Mesenchymal stem cell (in vitro differentiated cells and primary cell): ENCODE data around the gene SUSD5.
"Not testable (repeated sequence)": the region's sequence is repeated elsewhere in the genome, so short reads cannot be mapped to it uniquely, and the experiment has no call there.

Experiments used
- DNase-seq: peaks from one replicate; pipeline ENCODE4 v3.0.0-alpha.2; 2013
- H2AFZ ChIP-seq: one replicate; pipeline ENCODE4 v1.6.1; 2013; ENCODE audit warnings: low read depth, mild to moderate bottlenecking, control low read depth, inconsistent platforms, low read length, moderate library complexity
- H2AK5ac ChIP-seq: 2 replicates; pipeline ENCODE4 v1.6.1; 2013; ENCODE audit warnings: low read length, moderate library complexity, mild to moderate bottlenecking, inconsistent platforms; ENCODE audit not compliant: severe bottlenecking
- H2BK120ac ChIP-seq: one replicate; pipeline ENCODE4 v1.6.1; 2013; ENCODE audit warnings: low read depth, mild to moderate bottlenecking, inconsistent platforms, low read length, moderate library complexity
- H2BK12ac ChIP-seq, 2 experiments: one replicate each; pipeline ENCODE4 v1.6.1; 2013; ENCODE audit warnings: inconsistent platforms in 2 of 2, low read length in 2 of 2, mild to moderate bottlenecking in 2 of 2, moderate library complexity in 2 of 2, control low read depth in 1 of 2
- H2BK15ac ChIP-seq: one replicate; pipeline ENCODE4 v1.6.1; 2013; ENCODE audit warnings: mild to moderate bottlenecking, low read depth, inconsistent platforms; ENCODE audit not compliant: poor library complexity, severe bottlenecking
- H2BK5ac ChIP-seq: 2 replicates; pipeline ENCODE4 v1.6.1; 2013; ENCODE audit warnings: low read depth, mild to moderate bottlenecking, low read length, control low read depth, inconsistent platforms; ENCODE audit not compliant: poor library complexity, severe bottlenecking
- H3K14ac ChIP-seq, 2 experiments: one replicate each; pipeline ENCODE4 v1.6.1; 2013; ENCODE audit warnings: inconsistent platforms in 2 of 2, low read length in 2 of 2, control low read depth in 1 of 2, mild to moderate bottlenecking in 1 of 2, moderate library complexity in 1 of 2
- H3K18ac ChIP-seq, 2 experiments: one replicate each; pipeline ENCODE4 v1.6.1; 2013; ENCODE audit warnings: inconsistent platforms in 2 of 2, low read length in 2 of 2, control low read depth in 1 of 2, low read depth in 1 of 2, mild to moderate bottlenecking in 1 of 2
- H3K23ac ChIP-seq, 2 experiments: one replicate each; pipeline ENCODE4 v1.6.1; 2013; ENCODE audit warnings: inconsistent platforms in 2 of 2, low read length in 2 of 2, mild to moderate bottlenecking in 2 of 2, moderate library complexity in 2 of 2, control low read depth in 1 of 2
- H3K27ac ChIP-seq: 2 replicates; pipeline ENCODE4 v1.5.1; 2013; ENCODE audit warnings: mild to moderate bottlenecking, moderate library complexity, low read length, control low read depth, inconsistent platforms; ENCODE audit not compliant: poor library complexity, severe bottlenecking
- H3K27me3 ChIP-seq, 2 experiments: 2 replicates each; pipeline versions ENCODE4 v1.6.1 to v1.7.0; 2013; ENCODE audit warnings: low read length in 2 of 2, mild to moderate bottlenecking in 2 of 2, moderate library complexity in 2 of 2, control low read depth in 1 of 2, inconsistent platforms in 1 of 2; ENCODE audit not compliant: control insufficient read depth in 1 of 2, insufficient read depth in 1 of 2
- H3K36me3 ChIP-seq, 2 experiments: 2 replicates each; pipeline versions ENCODE4 v1.6.1 to v1.7.0; 2013; ENCODE audit warnings: low read length in 2 of 2, control low read depth in 1 of 2, inconsistent platforms in 1 of 2, low read depth in 1 of 2, mild to moderate bottlenecking in 1 of 2; ENCODE audit not compliant: insufficient read depth in 2 of 2, control insufficient read depth in 1 of 2
- H3K4ac ChIP-seq, 2 experiments: one replicate each; pipeline ENCODE4 v1.6.1; 2013; ENCODE audit warnings: inconsistent platforms in 2 of 2, low read length in 2 of 2, mild to moderate bottlenecking in 2 of 2, moderate library complexity in 2 of 2, control low read depth in 1 of 2, low read depth in 1 of 2
- H3K4me1 ChIP-seq: 2 replicates; pipeline ENCODE4 v1.6.1; 2013; ENCODE audit warnings: low read depth, low read length, control low read depth; ENCODE audit not compliant: control insufficient read depth, insufficient read depth
- H3K4me2 ChIP-seq: 2 replicates; pipeline ENCODE4 v1.6.1; 2013; ENCODE audit warnings: low read length, mild to moderate bottlenecking, inconsistent platforms; ENCODE audit not compliant: poor library complexity, severe bottlenecking
- H3K4me3 ChIP-seq, 2 experiments: 2 replicates each; pipeline versions ENCODE4 v1.5.1 to v1.7.0; 2013; ENCODE audit warnings: low read length in 2 of 2, mild to moderate bottlenecking in 2 of 2, control low read depth in 1 of 2, low read depth in 1 of 2; ENCODE audit not compliant: insufficient read depth in 1 of 2
- H3K79me1 ChIP-seq: replicated peaks from 2 replicates; pipeline ENCODE4 v1.6.1; 2013; ENCODE audit warnings: mild to moderate bottlenecking, control low read depth, low read length, inconsistent platforms; ENCODE audit not compliant: poor library complexity, severe bottlenecking
- H3K9ac ChIP-seq: 2 replicates; pipeline ENCODE4 v1.7.0; 2013; ENCODE audit warnings: mild to moderate bottlenecking, low read length, moderate library complexity
- H3K9me3 ChIP-seq: 2 replicates; pipeline ENCODE4 v1.7.0; 2013; ENCODE audit warnings: mild to moderate bottlenecking, low read length; ENCODE audit not compliant: control insufficient read depth
- H4K8ac ChIP-seq: one replicate; pipeline ENCODE4 v1.6.1; 2013; ENCODE audit warnings: inconsistent platforms, mild to moderate bottlenecking, low read length, moderate library complexity
- H4K91ac ChIP-seq: one replicate; pipeline ENCODE4 v1.6.1; 2013; ENCODE audit warnings: mild to moderate bottlenecking, low read length, inconsistent platforms
- WGBS: methylation state at CpG from one replicate; pipeline ENCODE4 v1.1.7; 2013; ENCODE audit warnings: mixed read lengths; 5-methylcytosine and 5-hydroxymethylcytosine counted together

The SUSD5 gene

GRCh38 chr3:33139996-33140395 is 78.6 kb downstream of the SUSD5 start:
- no peak overlapping the region for H2BK15ac ChIP-seq
- WGBS: 46% methylated on average over 2 of the region's 2 CpGs

DNA sequence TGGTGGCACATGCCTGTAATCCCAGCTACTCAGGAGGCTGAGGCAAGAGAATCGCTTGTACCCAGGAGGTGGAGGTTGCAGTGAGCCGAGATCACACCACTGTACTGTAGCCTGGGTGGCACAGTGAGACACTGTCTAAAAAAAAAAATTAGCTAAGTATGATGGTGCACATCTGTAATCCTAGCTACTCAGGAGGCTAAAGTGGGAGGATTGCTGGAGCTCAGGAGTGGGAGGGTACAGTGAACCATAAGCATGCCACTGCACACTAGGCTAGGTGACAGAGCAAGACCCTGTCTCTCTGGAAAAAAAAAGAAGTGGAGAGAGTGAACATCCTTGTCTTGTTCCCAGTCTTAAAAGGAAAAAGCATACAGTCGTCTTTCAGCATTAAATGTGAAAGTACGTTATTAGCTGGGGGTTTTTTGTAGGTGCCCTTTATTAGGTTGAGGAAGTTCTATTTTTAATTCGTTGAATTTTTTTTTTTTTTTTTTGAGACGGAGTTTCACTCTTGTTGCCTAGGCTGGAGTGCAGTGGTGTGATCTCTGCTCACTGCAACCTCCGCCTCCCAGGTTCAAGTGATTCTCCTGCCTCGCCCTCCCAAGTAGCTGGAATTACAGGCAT is 79.5 kb downstream of the SUSD5 start:
- H3K18ac ChIP-seq: peak overlapping the region in 1 of 2 experiments; percentile 57
- not testable (repeated sequence) for DNase-seq, H3K23ac ChIP-seq, H2BK120ac ChIP-seq, H3K79me1 ChIP-seq, H2AK5ac ChIP-seq, H3K9me3 ChIP-seq, H3K27ac ChIP-seq, H3K14ac ChIP-seq, H3K4me2 ChIP-seq, H4K8ac ChIP-seq, H3K4me3 ChIP-seq, H4K91ac ChIP-seq, H2BK12ac ChIP-seq, H2AFZ ChIP-seq, H3K4me1 ChIP-seq, H2BK5ac ChIP-seq, H2BK15ac ChIP-seq, H3K9ac ChIP-seq, H3K27me3 ChIP-seq
- peak overlapping the region in 1 of 2 experiments; percentile 26 for H3K4ac ChIP-seq
- H3K36me3 ChIP-seq: peaks cover 25 to 84% of the 10 kb centered on the region in 2 experiments
- WGBS: 93% methylated on average over 8 of the region's 8 CpGs

More at GRCh38 chr3:33139996-33140395, 78.6 kb downstream of the SUSD5 start:
- no peak overlapping the region for H2BK120ac ChIP-seq
- DNase-seq: peak; percentile 74
- no peak overlapping the region for H3K18ac ChIP-seq
- no peak overlapping the region for H3K23ac ChIP-seq
- H3K79me1 ChIP-seq: peaks cover 6% of the 10 kb centered on the region
- peaks cover 26 to 84% of the 10 kb centered on the region in 2 experiments for H3K36me3 ChIP-seq
- H3K27me3 ChIP-seq: no peaks in the 10 kb centered on the region
- no peaks in the 10 kb centered on the region for H3K9me3 ChIP-seq
- peak overlapping the region; percentile 24 for H3K9ac ChIP-seq
- H2AFZ ChIP-seq: no peak overlapping the region
- H2BK12ac ChIP-seq: no peak overlapping the region
- peaks cover under 1% of the 10 kb centered on the region for H3K4me1 ChIP-seq
- H3K4me3 ChIP-seq: no peak overlapping the region
- no peak overlapping the region for H2AK5ac ChIP-seq
- no peak overlapping the region for H2BK5ac ChIP-seq
- no peak overlapping the region for H4K91ac ChIP-seq
- H4K8ac ChIP-seq: no peak overlapping the region
- no peak overlapping the region for H3K4ac ChIP-seq
- H3K27ac ChIP-seq: no peak overlapping the region
- H3K14ac ChIP-seq: no peak overlapping the region
- H3K4me2 ChIP-seq: no peak overlapping the region

- Histone ChIP-seq H3K4ac (no peak overlapping the region), H3K4me2 (no peak overlapping the region), H4K91ac (no peak overlapping the region), H3K23ac (no peak overlapping the region), H3K4me3 (no peak overlapping the region), H3K14ac (no peak overlapping the region), H3K79me1 (peaks cover 6% of the 10 kb centered on the region), H3K18ac (no peak overlapping the region), H4K8ac (no peak overlapping the region), H2BK12ac (no peak overlapping the region), H2AK5ac (no peak overlapping the region), H2BK15ac (no peak overlapping the region), H3K4me1 (no peaks in the 10 kb centered on the region), H2BK5ac (no peak overlapping the region), H3K9ac (no peak overlapping the region), H3K36me3 (peaks cover 26 to 84% of the 10 kb centered on the region in 2 experiments), H2BK120ac (no peak overlapping the region), H2AFZ (no peak overlapping the region), H3K27me3 (no peaks in the 10 kb centered on the region), H3K9me3 (no peaks in the 10 kb centered on the region), H3K27ac (no peak overlapping the region)
- WGBS: no CpG with 5 or more reads among the region's 1 CpG
- DNase-seq: no peak
Measured at GRCh38 chr3:33137691-33138090, 80.9 kb downstream of the SUSD5 start.

DNA sequence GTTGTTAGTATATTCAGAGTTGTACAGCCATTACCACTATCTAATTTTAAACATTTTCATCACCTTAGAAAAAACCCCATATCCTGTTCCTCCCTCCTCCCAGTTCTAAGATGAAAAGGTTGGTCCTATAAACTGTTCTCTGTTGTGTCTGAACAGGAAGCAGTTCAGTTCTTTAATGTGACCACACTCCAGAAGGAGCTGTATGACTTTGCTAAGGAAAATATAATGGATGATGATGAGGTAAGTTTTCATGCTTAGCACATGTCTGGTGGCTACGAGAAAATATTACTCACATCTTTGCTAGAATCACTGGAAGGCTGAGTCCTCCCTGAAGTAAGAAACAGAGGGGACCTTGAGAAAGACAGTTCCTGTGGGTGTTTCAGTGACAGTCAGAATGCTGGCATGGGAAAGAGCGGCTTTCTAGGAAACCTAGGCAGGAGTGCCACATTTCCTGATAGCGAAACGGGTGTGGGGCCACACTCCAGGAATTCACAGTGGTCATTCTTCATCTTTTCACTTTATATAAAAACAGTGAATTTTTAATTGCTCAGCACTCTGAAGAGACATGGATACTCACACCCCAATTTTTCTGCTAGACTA is 84.5 kb downstream of the SUSD5 start:
- Histone ChIP-seq H3K18ac (no peak overlapping the region), H3K9ac (peak overlapping the region; percentile 56), H4K8ac (no peak overlapping the region), H2BK5ac (no peak overlapping the region), H2BK120ac (no peak overlapping the region), H2AFZ (no peak overlapping the region), H3K9me3 (no peaks in the 10 kb centered on the region), H3K14ac (no peak overlapping the region), H3K23ac (no peak overlapping the region), H3K36me3 (peaks cover 31 to 83% of the 10 kb centered on the region in 2 experiments), H2AK5ac (no peak overlapping the region), H2BK12ac (no peak overlapping the region), H3K27me3 (no peaks in the 10 kb centered on the region), H3K79me1 (peaks cover 14% of the 10 kb centered on the region), H3K4me3 (no peak overlapping the region), H3K4me2 (no peak overlapping the region), H3K27ac (no peak overlapping the region), H2BK15ac (no peak overlapping the region), H4K91ac (no peak overlapping the region), H3K4me1 (peaks cover 4% of the 10 kb centered on the region), H3K4ac (no peak overlapping the region)
- DNase-seq: peak; percentile 17
- WGBS: 88% methylated on average over 4 of the region's 4 CpGs
